GM10248 (cell line): ENCODE results near the gene DCAF10.
A peak's percentile ranks its signal among the peaks of the same experiment; 100 is the strongest.
"Not testable (repeated sequence)": the region's sequence is repeated elsewhere in the genome, so short reads cannot be mapped to it uniquely, and the experiment has no call there.

Experiments
- CTCF ChIA-PET: fragments of 300-600 bp; sonication (Branson Sonifier 250); formaldehyde crosslinking; extraction: SDS; loops from one replicate; lab custom pipeline; 2021; ENCODE audit warnings: antibody characterized with exemption; lab: Yijun Ruan, JAX
- POLR2A ChIA-PET: fragments of 350-650 bp; sonication (Branson Sonifier 250); formaldehyde crosslinking; extraction: SDS; loops from one replicate; lab custom pipeline; 2020; ENCODE audit warnings: antibody characterized with exemption; lab: Yijun Ruan, JAX
- DNase-seq: peaks from one replicate; pipeline ENCODE4 v3.0.0; 2012; ENCODE audit errors: extremely low spot score
- TF ChIP-seq, protein P1 (sequence below): IDR thresholded peaks from 2 replicates; pipeline ENCODE4 v1.5.1; 2012; ENCODE audit warnings: mild to moderate bottlenecking, low read depth; ENCODE audit errors: extremely low read depth, missing control alignments, control extremely low read depth

The DCAF10 gene

DNA sequence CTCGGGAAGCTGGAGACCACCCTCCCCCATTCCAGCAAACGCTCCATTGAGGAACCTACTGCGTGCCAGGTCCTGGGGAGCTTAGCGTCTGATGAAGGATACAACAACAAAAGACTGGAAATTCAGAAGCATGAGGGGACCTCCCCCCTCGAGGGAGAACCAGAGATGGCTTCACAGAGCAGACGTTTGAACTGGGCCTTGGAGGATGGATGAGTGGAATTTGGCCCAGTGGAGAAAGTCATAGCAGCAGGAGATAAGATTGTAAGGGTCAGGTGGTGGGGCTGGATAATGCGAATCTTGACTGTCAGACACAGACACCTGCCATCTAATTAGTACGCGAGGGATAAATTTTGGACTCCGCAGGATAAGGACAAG, 104.5 kb downstream of the DCAF10 start:
- POLR2A ChIA-PET: no interaction called here
- CTCF ChIA-PET: interaction anchor here (0.6 to 6.1 kb wide), 4 partner anchors 7 to 424 kb away, joined by 3 to 46 read pairs (median 3); partner anchors contain the start of gene DCAF10

DNA sequence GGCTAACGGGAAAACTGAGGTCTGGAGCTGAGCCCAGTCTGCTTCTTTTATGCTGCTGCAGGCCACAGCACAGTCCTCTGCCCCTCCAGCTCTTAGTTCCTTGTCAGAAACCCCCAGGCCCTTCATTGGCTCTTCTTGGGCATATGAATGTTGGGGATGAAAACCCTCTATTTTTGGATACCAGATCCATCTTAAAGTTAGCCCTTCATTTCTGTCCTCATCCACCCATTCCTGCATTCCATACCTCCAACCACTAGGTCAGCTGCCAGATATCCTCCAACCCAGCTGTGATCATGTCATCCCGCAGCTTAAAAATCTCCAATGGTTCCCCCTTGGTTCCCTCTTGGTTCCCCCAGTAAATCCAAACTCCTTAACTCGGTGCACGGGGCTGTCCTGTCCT, 105.2 kb downstream of the DCAF10 start:
- CTCF ChIA-PET: interaction anchor here (0.9 to 6.1 kb wide), 2 partner anchors 6 to 255 kb away, joined by 4 to 46 read pairs; no protein-coding TSS in a partner anchor
- POLR2A ChIA-PET: no interaction called here
- DNase-seq: no peak
- TF ChIP-seq, protein P1, sequence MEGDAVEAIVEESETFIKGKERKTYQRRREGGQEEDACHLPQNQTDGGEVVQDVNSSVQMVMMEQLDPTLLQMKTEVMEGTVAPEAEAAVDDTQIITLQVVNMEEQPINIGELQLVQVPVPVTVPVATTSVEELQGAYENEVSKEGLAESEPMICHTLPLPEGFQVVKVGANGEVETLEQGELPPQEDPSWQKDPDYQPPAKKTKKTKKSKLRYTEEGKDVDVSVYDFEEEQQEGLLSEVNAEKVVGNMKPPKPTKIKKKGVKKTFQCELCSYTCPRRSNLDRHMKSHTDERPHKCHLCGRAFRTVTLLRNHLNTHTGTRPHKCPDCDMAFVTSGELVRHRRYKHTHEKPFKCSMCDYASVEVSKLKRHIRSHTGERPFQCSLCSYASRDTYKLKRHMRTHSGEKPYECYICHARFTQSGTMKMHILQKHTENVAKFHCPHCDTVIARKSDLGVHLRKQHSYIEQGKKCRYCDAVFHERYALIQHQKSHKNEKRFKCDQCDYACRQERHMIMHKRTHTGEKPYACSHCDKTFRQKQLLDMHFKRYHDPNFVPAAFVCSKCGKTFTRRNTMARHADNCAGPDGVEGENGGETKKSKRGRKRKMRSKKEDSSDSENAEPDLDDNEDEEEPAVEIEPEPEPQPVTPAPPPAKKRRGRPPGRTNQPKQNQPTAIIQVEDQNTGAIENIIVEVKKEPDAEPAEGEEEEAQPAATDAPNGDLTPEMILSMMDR: no peak

More for the DNA sequence above, 104.5 kb downstream of the DCAF10 start:
- TF ChIP-seq, protein P1: no peak
- DNase-seq: no peak

DNA sequence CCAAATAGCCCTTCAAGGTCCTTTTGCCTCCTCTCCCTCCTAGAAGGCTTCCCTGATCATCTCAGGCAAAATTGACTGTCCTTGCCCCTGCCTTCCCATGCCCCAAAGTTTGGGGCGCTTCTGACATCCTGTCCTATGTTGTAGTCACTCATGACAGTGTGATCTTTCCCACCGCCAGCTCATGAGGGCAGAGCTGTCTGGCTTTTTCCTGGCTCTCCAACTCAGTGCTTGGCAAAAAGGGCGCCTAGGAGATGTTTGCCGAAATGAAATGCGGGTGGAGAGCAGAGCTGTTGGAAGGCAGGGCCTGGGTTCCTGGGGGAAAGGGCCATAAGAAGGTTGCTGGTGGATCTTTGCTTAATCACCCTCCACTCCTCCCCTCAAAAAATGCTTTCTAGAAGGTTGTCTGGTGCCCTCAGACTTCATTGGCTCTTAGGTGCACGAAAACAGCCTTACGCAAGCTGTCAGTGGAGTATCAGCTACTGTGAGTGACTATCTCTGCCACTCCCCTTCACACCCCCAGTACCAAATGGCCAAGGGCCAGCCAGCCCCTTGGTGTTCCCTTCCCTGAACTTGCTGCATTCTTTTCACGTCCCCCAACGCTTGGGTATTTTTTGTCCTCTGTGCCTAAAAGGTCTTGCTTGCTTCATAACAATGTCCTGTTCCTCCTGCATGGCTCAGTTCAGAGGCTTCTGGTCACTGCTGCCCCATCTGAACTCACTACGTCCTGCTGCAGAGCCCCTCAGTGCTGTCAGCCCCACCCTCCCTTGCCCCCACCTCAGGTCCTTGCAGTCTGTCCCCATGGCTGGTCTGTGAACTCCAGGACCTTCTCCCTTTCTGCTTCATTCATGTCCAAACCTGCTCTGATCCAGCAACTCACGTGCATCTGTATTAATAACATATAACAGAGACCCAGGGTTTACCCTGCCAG, 106.0 kb downstream of the DCAF10 start:
- ChIA-PET CTCF (interaction anchor here (0.9 kb wide), 1 partner anchor 254 kb away, joined by 4 read pairs; no protein-coding TSS in a partner anchor), POLR2A (no interaction called here)
- peak; percentile 3 for DNase-seq
- TF ChIP-seq, protein P1: no peak

DNA sequence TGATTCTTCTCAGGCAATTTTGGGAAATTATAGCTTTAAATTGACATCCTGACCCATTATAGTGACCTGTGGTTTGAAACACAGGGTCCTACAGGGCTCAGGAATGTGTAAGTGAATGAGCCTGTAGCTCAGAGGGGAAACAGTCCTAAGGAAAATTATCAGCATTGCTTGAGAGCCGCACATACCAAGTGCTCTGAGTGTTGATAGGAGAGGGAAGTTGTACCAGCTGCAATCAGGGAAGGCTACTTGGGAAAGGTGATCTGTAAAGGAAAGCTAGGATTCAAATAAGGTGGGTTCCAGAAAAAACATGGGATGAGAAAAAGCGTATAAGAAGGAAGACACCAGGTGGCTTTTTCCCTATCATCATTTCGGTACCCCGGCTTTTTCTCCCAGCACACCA, 107.7 kb downstream of the DCAF10 start:
- TF ChIP-seq, protein P1: no peak
- CTCF ChIA-PET: interaction anchor here (0.7 to 1.2 kb wide), 5 partner anchors 10 to 466 kb away, joined by 3 to 4 read pairs (median 3); no protein-coding TSS in a partner anchor
- DNase-seq: no peak
- POLR2A ChIA-PET: no interaction called here

DNA sequence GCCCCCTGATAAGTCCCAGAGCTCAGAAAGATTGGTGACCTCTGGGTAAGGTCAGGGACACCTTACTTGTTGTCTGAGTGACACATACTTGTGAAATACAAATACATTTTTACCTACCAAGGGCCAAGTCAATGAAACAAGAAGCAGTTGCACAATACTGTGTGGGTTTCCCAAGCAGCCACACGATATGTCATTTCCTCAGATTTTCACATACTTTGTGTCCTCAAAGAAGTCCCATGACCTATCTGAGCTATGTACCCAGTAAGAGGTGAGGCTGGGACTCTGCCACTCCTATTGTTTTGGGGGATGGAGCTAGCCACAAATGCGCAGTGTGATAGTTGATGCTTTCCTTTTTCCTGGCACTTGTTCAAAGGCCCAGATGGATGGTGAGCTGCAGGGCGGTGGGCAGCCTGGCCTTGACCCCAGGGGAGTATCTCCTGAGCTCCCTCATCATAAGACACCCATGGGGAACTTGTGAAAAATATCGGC, 108.1 kb downstream of the DCAF10 start:
- TF ChIP-seq, protein P1: no peak
- DNase-seq: no peak
- POLR2A ChIA-PET: no interaction called here
- CTCF ChIA-PET: interaction anchor here (0.7 to 1.2 kb wide), 5 partner anchors 10 to 466 kb away, joined by 3 to 4 read pairs (median 3); no protein-coding TSS in a partner anchor

DNA sequence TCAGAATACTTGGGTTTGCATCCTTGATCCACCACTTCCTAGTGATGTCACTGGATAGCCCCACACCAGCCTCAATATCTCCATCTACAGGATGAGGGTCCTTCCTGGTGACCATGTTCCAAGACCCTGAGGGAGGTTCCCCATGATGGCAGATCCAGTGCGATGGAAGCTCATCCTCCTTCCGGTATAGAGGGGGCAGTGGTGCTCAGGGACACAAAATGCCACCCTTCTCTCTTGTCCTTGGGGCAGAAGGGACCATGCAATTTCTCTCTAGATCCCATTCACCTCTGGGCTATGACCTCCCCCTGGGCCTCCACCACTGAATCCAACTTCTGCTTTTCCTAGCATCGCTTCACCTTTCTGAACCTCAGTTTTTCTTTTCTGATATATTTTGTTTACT, 108.7 kb downstream of the DCAF10 start:
- POLR2A ChIA-PET: no interaction called here
- CTCF ChIA-PET: interaction anchor here (1.2 kb wide), 1 partner anchor 12 kb away, joined by 3 read pairs; no protein-coding TSS in a partner anchor
- TF ChIP-seq, protein P1: no peak
- no peak for DNase-seq

DNA sequence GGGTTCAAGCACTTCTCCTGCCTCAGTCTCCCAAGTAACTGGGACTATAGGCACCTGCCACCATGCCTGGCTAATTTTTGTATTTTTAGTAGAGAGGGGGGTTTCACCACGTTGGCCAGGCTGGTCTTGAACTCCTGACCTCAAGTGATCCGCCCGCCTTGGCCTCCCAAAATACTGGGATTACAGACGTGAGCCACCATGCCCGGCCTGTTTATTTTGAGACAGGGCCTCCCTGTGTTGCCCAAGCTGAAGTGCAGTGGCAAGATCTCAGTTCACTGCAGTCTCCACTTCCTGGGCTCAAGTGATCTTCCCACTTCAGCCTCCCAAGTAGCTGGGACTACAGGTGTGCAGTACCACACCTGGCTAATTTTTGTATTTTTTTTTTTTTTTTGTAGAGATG, 109.2 kb downstream of the DCAF10 start:
- CTCF ChIA-PET: interaction anchor here (2.1 kb wide), 1 partner anchor 251 kb away, joined by 8 read pairs; no protein-coding TSS in a partner anchor
- POLR2A ChIA-PET, DNase-seq: not testable (repeated sequence)
